MM.1S (cell line): Measurements from ENCODE around the gene PCCA.

ENCODE experiments used
- DNase-seq: peaks from one replicate; pipeline ENCODE4 v3.0.0-alpha.2; 2015
- H2AFZ ChIP-seq: fragments of 300-600 bp; sonication (generic); 2 replicates; pipeline ENCODE4 v1.6.0; 2016; ENCODE audit warnings: antibody characterized with exemption, low read length
- H3F3A ChIP-seq: fragments of 300-600 bp; sonication (generic); 2 replicates; pipeline ENCODE4 v1.6.1; 2016; ENCODE audit warnings: mild to moderate bottlenecking, antibody characterized with exemption, low read length, moderate library complexity, mixed read lengths; ENCODE audit not compliant: insufficient read depth
- H3K27ac ChIP-seq: fragments of 300-600 bp; sonication (generic); 2 replicates; pipeline ENCODE4 v1.5.1; 2016; ENCODE audit warnings: mild to moderate bottlenecking, low read length
- H3K27me3 ChIP-seq: fragments of 300-600 bp; sonication (generic); replicated peaks from 2 replicates; pipeline ENCODE4 v1.6.0; 2016; ENCODE audit warnings: low read length; ENCODE audit not compliant: insufficient read depth
- H3K36me3 ChIP-seq: fragments of 300-600 bp; sonication (generic); replicated peaks from 2 replicates; pipeline ENCODE4 v1.6.1; 2016; ENCODE audit warnings: mild to moderate bottlenecking, low read length, mixed read lengths; ENCODE audit not compliant: insufficient read depth
- H3K4me1 ChIP-seq: fragments of 300-600 bp; sonication (generic); 2 replicates; pipeline ENCODE4 v1.6.1; 2016; ENCODE audit warnings: low read length, mixed read lengths
- H3K4me2 ChIP-seq: fragments of 300-600 bp; sonication (generic); 2 replicates; pipeline ENCODE4 v1.6.0; 2016; ENCODE audit warnings: low read depth, low read length
- H3K4me3 ChIP-seq: fragments of 300-600 bp; sonication (generic); 2 replicates; pipeline ENCODE4 v1.5.1; 2016; ENCODE audit warnings: low read length, mixed read lengths
- H3K79me2 ChIP-seq: fragments of 300-600 bp; sonication (generic); 2 replicates; pipeline ENCODE4 v1.6.1; 2016; ENCODE audit warnings: mixed run types, low read length, mixed read lengths
- H3K9ac ChIP-seq: fragments of 300-600 bp; sonication (generic); 2 replicates; pipeline ENCODE4 v1.6.1; 2016; ENCODE audit warnings: low read length, mixed read lengths
- H3K9me2 ChIP-seq: fragments of 300-600 bp; sonication (generic); replicated peaks from 2 replicates; pipeline ENCODE4 v1.6.1; 2016; ENCODE audit warnings: mild to moderate bottlenecking, low read length, mixed read lengths; ENCODE audit not compliant: insufficient read depth
- H3K9me3 ChIP-seq: fragments of 300-600 bp; sonication (generic); replicated peaks from 2 replicates; pipeline ENCODE4 v1.6.1; 2016; ENCODE audit warnings: mild to moderate bottlenecking, low read length, mixed read lengths; ENCODE audit not compliant: insufficient read depth
- H4K20me1 ChIP-seq: fragments of 300-600 bp; sonication (generic); 2 replicates; pipeline ENCODE4 v1.6.1; 2016; ENCODE audit warnings: mild to moderate bottlenecking, low read length, moderate library complexity, mixed read lengths; ENCODE audit not compliant: insufficient read depth
- CTCF ChIP-seq: fragments of 300-600 bp; sonication (generic); IDR thresholded peaks from 2 replicates; pipeline ENCODE4 v1.5.1; 2016; ENCODE audit warnings: antibody characterized with exemption, low read length, mixed read lengths
- EZH2 ChIP-seq: fragments of 300-600 bp; sonication (generic); optimal IDR thresholded peaks from 2 replicates; pipeline ENCODE3; 2017; ENCODE audit warnings: low read depth, mild to moderate bottlenecking, antibody characterized with exemption, low read length, mixed read lengths
- EZH2phosphoT487 ChIP-seq: fragments of 300-600 bp; sonication (generic); IDR thresholded peaks from 2 replicates; pipeline ENCODE4 v1.6.1; 2018; ENCODE audit warnings: antibody characterized with exemption, low read length

Gene PCCA

GRCh38 chr13:100439247-100439970 lies 350.5 kb downstream of the PCCA start:
- TF ChIP-seq CTCF: no peak
- no peak for TF ChIP-seq EZH2phosphoT487
- TF ChIP-seq EZH2: no peak
- Histone ChIP-seq H3K27me3 (no peaks in the 10 kb centered on the region), H3K4me3 (no peak overlapping the region), H2AFZ (no peak overlapping the region), H3K4me2 (no peak overlapping the region), H4K20me1 (no peaks in the 10 kb centered on the region), H3F3A (no peaks in the 10 kb centered on the region), H3K4me1 (no peaks in the 10 kb centered on the region), H3K36me3 (no peaks in the 10 kb centered on the region), H3K9me3 (no peaks in the 10 kb centered on the region), H3K27ac (no peak overlapping the region), H3K9ac (no peak overlapping the region), H3K79me2 (no peaks in the 10 kb centered on the region), H3K9me2 (no peaks in the 10 kb centered on the region)
- DNase-seq: no peak

GRCh38 chr13:100440751-100441425 lies 352.0 kb downstream of the PCCA start:
- Histone ChIP-seq H3K9ac (no peak overlapping the region), H4K20me1 (no peaks in the 10 kb centered on the region), H3K27me3 (no peaks in the 10 kb centered on the region), H3F3A (no peaks in the 10 kb centered on the region), H3K4me1 (no peaks in the 10 kb centered on the region), H3K27ac (no peak overlapping the region), H3K9me2 (no peaks in the 10 kb centered on the region), H2AFZ (no peak overlapping the region), H3K36me3 (no peaks in the 10 kb centered on the region), H3K4me3 (no peak overlapping the region), H3K4me2 (no peak overlapping the region), H3K9me3 (no peaks in the 10 kb centered on the region), H3K79me2 (no peaks in the 10 kb centered on the region)
- TF ChIP-seq EZH2: no peak
- no peak for TF ChIP-seq CTCF
- TF ChIP-seq EZH2phosphoT487: no peak
- DNase-seq: no peak

- no peaks in the 10 kb centered on the region for H3F3A ChIP-seq
- no peaks in the 10 kb centered on the region for H3K79me2 ChIP-seq
- H3K27ac ChIP-seq: no peak overlapping the region
- H3K36me3 ChIP-seq: no peaks in the 10 kb centered on the region
- no peak overlapping the region for H3K4me3 ChIP-seq
- H3K4me1 ChIP-seq: no peaks in the 10 kb centered on the region
- H3K27me3 ChIP-seq: no peaks in the 10 kb centered on the region
- DNase-seq: no peak
- H2AFZ ChIP-seq: no peak overlapping the region
- no peaks in the 10 kb centered on the region for H3K9me2 ChIP-seq
- H3K4me2 ChIP-seq: no peak overlapping the region
- no peaks in the 10 kb centered on the region for H4K20me1 ChIP-seq
- H3K9me3 ChIP-seq: no peaks in the 10 kb centered on the region
- H3K9ac ChIP-seq: no peak overlapping the region
- TF ChIP-seq CTCF: no peak
- TF ChIP-seq EZH2phosphoT487: no peak
- no peak for TF ChIP-seq EZH2
These were observed 353.4 kb downstream of the PCCA start for GRCh38 chr13:100442095-100442832.
